Measurements from ENCODE around the gene NBPF6. TPM values are rescaled to one million over a fixed set of nuclear protein-coding genes. Genes with fewer than 3 reads are reported as not detected.
A peak's percentile ranks its signal among the peaks of the same experiment; 100 is the strongest.

Gene NBPF6
- total and polyA plus RNA-seq, 10 of the 15 experiments (the other 5 are each of a cell fraction or from before 2014, with no cell fraction given), result not detected

DNA sequence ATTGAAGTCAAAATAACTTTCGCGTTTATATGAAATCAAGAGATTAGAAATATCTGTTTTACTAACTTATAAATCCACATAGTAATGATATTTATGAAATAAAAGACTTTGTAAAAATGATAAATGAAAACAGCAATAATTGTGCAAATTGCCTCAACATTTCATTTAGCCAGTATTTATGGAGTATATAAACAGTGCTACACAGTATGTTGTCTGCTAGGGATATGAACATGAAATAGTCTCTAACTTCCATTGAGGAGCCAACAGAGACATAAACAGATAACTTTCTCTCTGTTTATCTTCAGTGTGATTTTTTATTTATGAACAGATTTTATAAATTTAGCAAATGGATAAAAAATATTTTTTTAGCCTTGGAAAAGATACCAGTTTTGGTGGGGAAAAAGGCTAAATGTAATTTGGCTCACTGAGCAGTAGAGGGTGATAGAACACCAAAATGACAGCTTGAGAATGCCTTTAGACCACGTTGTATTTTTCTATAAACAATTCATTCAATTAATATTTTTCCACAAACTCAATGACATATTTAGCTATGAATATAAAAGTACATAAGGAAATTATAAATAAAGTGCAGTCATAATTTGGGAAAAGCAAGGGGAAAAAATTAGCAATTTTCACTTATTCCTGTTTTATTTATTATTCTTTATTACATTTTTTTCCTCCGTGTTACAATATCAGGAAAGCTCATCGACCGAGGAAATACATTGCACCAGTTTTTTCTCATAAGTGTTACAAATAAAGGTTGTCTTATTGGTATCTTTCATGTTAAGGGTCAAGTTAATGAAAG is 62.3 kb downstream of the NBPF6 start (continued):
- TF ChIP-seq, protein P1, sequence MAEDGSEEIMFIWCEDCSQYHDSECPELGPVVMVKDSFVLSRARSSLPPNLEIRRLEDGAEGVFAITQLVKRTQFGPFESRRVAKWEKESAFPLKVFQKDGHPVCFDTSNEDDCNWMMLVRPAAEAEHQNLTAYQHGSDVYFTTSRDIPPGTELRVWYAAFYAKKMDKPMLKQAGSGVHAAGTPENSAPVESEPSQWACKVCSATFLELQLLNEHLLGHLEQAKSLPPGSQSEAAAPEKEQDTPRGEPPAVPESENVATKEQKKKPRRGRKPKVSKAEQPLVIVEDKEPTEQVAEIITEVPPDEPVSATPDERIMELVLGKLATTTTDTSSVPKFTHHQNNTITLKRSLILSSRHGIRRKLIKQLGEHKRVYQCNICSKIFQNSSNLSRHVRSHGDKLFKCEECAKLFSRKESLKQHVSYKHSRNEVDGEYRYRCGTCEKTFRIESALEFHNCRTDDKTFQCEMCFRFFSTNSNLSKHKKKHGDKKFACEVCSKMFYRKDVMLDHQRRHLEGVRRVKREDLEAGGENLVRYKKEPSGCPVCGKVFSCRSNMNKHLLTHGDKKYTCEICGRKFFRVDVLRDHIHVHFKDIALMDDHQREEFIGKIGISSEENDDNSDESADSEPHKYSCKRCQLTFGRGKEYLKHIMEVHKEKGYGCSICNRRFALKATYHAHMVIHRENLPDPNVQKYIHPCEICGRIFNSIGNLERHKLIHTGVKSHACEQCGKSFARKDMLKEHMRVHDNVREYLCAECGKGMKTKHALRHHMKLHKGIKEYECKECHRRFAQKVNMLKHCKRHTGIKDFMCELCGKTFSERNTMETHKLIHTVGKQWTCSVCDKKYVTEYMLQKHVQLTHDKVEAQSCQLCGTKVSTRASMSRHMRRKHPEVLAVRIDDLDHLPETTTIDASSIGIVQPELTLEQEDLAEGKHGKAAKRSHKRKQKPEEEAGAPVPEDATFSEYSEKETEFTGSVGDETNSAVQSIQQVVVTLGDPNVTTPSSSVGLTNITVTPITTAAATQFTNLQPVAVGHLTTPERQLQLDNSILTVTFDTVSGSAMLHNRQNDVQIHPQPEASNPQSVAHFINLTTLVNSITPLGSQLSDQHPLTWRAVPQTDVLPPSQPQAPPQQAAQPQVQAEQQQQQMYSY (CRISPR knock-in tag; IDR thresholded peaks at IDR 0.05), result no peak
- TF ChIP-seq SMC3 (IDR thresholded peaks at IDR 0.05; ENCODE audit: borderline replicate concordance, low read length) (peak; percentile 98), TBL1XR1 (IDR thresholded peaks at IDR 0.05; ENCODE audit: low read depth, low read length) (no peak), RAD21 (IDR thresholded peaks at IDR 0.05; ENCODE audit: insufficient read depth, low read depth, low read length) (peak; percentile 95), CHD4 (IDR thresholded peaks at IDR 0.05) (no peak), TARDBP (IDR thresholded peaks at IDR 0.05; ENCODE audit: borderline replicate concordance) (no peak), FOXM1 (IDR thresholded peaks at IDR 0.05; ENCODE audit: low read depth, low read length) (0 out of 2 replicates have a peak, but pooled peaks have one; percentile 50)

DNA sequence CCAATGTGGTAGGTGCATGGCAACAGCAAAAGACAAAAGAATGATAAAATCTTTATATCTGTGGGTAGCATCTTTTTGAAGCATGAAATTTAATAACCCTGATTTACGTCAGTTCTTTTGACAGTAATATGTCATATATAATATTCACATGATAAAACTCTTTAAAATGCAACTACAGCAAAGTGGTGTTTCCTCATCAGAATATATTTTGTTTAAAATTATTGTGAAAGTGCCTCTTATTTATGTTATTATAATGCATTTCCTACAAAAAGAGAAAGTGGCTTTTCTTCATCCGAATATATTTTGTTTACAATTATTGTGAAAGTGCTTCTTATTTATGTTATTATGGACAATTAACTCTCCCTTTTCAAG is 62.9 kb downstream of the NBPF6 start:
- H3K27me3 ChIP-seq (replicated peaks in 1 of 2; ENCODE audit: control insufficient read depth in 2 of 2, insufficient read depth in 2 of 2, low read length in 1 of 2), result no peaks in the 10 kb centered on the region
- no peaks in the 10 kb centered on the region for H3K9me3 ChIP-seq (replicated peaks; ENCODE audit: control insufficient read depth, insufficient read depth, low read length)
- H3K4me2 ChIP-seq (ENCODE audit: control insufficient read depth, insufficient read depth), result no peak overlapping the region
- DNase-seq (ENCODE audit: low read depth, low spot score) (no peak), ATAC-seq (no peak), FAIRE-seq (no peak)
- H3K9ac ChIP-seq (ENCODE audit: control insufficient read depth, insufficient read depth, low read length), result no peak overlapping the region
- WGBS (ENCODE audit: insufficient coverage, insufficient replicate concordance, low lambda C conversion rate, missing lambda C conversion rate), result 32% methylated on average over 2 of the region's 2 CpGs
- in situ Hi-C loops (cut with MboI) (loop anchor here (5.0 to 25.0 kb wide), 2 partner anchors 49 to 726 kb away; partner anchors contain the start of gene EEIG2), intact Hi-C loops (cut with micrococcal nuclease; ENCODE audit: unreplicated experiment) (loop anchor here (5.0 kb wide), 3 partner anchors 179 to 384 kb away; partner anchors contain the start of gene PRPF38B)
- SMC1A ChIA-PET (ENCODE audit: uncharacterized antibody, unreplicated experiment), result interaction anchor here (0.7 to 9.8 kb wide), 16 partner anchors 12 to 134 kb away, joined by 3 to 161 read pairs (median 4); partner anchors contain the start of gene EEIG2
- no peaks in the 10 kb centered on the region for H3K79me2 ChIP-seq (ENCODE audit: control insufficient read depth, insufficient read depth, low read length)
- BruUV-seq (replicated peaks), result no TSS peak
- POLR2A ChIA-PET, result interaction anchor here (1.0 kb wide), 1 partner anchor 49 kb away, joined by 3 read pairs; no protein-coding TSS in a partner anchor
- RAD21 ChIA-PET (ENCODE audit: unreplicated experiment), result interaction anchor here (0.8 to 4.7 kb wide), 8 partner anchors 20 to 131 kb away, joined by 3 to 92 read pairs (median 6); partner anchors contain the start of gene EEIG2
- no peak overlapping the region for H3K4me3 ChIP-seq
- no peak overlapping the region for H3K27ac ChIP-seq (ENCODE audit: control insufficient read depth, insufficient read depth)
- H3K36me3 ChIP-seq (ENCODE audit: control insufficient read depth in 2 of 2, insufficient read depth in 2 of 2, low read length in 1 of 2), result no peaks in the 10 kb centered on the region
- no peaks in the 10 kb centered on the region for H4K20me1 ChIP-seq (ENCODE audit: control insufficient read depth, insufficient read depth)
- H3K4me1 ChIP-seq (ENCODE audit: control insufficient read depth, insufficient read depth, low read length), result no peaks in the 10 kb centered on the region
- CTCF ChIA-PET, result interaction anchor here (0.7 to 13.5 kb wide), 19 partner anchors 9 to 735 kb away, joined by 3 to 258 read pairs (median 5); partner anchors contain the start of genes EEIG2 and SLC25A24
- no peak overlapping the region for H2AFZ ChIP-seq (ENCODE audit: control insufficient read depth, low read depth, low read length)
- TF ChIP-seq PML (IDR thresholded peaks at IDR 0.05; ENCODE audit: low read length) (no peak), MEF2B (IDR thresholded peaks at IDR 0.05; ENCODE audit: partially characterized antibody, poor library complexity, severe bottlenecking) (no peak), BCL11A (IDR thresholded peaks at IDR 0.05; ENCODE audit: low read depth, low read length) (no peak), GATAD2B (conservative IDR thresholded peaks at IDR 0.05; ENCODE audit: low read depth) (no peak), CEBPB (IDR thresholded peaks at IDR 0.05; ENCODE audit: borderline replicate concordance in 1 of 2, low read depth in 2 of 2, low read length in 2 of 2) (no peak), MTA3 (IDR thresholded peaks at IDR 0.05; ENCODE audit: borderline replicate concordance, low read length) (no peak), TCF7 (IDR thresholded peaks at IDR 0.05; ENCODE audit: borderline replicate concordance) (no peak), RELA (IDR thresholded peaks at IDR 0.05; ENCODE audit: borderline replicate concordance, partially characterized antibody) (no peak), BRCA1 (IDR thresholded peaks at IDR 0.05; ENCODE audit: low read depth, low read length) (no peak), ZNF207 (IDR thresholded peaks at IDR 0.05; ENCODE audit: borderline replicate concordance) (no peak)
- TF ChIP-seq, protein P2, sequence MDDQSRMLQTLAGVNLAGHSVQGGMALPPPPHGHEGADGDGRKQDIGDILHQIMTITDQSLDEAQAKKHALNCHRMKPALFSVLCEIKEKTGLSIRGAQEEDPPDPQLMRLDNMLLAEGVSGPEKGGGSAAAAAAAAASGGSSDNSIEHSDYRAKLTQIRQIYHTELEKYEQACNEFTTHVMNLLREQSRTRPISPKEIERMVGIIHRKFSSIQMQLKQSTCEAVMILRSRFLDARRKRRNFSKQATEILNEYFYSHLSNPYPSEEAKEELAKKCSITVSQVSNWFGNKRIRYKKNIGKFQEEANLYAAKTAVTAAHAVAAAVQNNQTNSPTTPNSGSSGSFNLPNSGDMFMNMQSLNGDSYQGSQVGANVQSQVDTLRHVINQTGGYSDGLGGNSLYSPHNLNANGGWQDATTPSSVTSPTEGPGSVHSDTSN (IDR thresholded peaks at IDR 0.05; ENCODE audit: insufficient replicate concordance, low read depth, low read length), result no peak
